PFSK-1 (cell line): Measurements from ENCODE around the gene CDX1.

Experiments
- FOXP2 ChIP-seq: optimal IDR thresholded peaks from 2 replicates; pipeline ENCODE3; 2011; ENCODE audit warnings: borderline replicate concordance, control low read depth, inconsistent platforms; ENCODE audit not compliant: insufficient read depth; ENCODE audit errors: extremely low read length, extremely low read depth
- POLR2AphosphoS5 ChIP-seq: IDR thresholded peaks from 2 replicates; pipeline ENCODE4 v1.6.1; 2012; ENCODE audit warnings: low read depth, mild to moderate bottlenecking, control low read depth, low read length, moderate library complexity
- REST ChIP-seq, 2 experiments: IDR thresholded peaks; 2 replicates each; pipeline versions ENCODE4 v1.6.1 to v1.8.0; 2011 to 2012; ENCODE audit warnings: low read depth in 2 of 2, low read length in 2 of 2, control low read depth in 1 of 2, inconsistent platforms in 1 of 2, mild to moderate bottlenecking in 1 of 2, moderate library complexity in 1 of 2; ENCODE audit not compliant: insufficient read depth in 1 of 2
- SIN3A ChIP-seq: IDR thresholded peaks from 2 replicates; pipeline ENCODE4 v1.6.1; 2012; ENCODE audit warnings: mild to moderate bottlenecking, low read length, moderate library complexity, borderline replicate concordance; ENCODE audit not compliant: insufficient read depth
- TAF1 ChIP-seq: IDR thresholded peaks from 2 replicates; pipeline ENCODE4 v1.6.1; 2012; ENCODE audit warnings: low read length, control low read depth, borderline replicate concordance; ENCODE audit not compliant: insufficient read depth

Gene CDX1

GRCh38 chr5:150206098-150206778 lies 39.7 kb downstream of the CDX1 start:
- TF ChIP-seq FOXP2: no peak
- no peak for TF ChIP-seq POLR2AphosphoS5
- no peak for TF ChIP-seq REST (IDR thresholded peaks at IDR 0.05; ENCODE audit: insufficient read depth in 1 of 2, low read depth in 2 of 2, low read length in 2 of 2)
- no peak for TF ChIP-seq SIN3A
- no peak for TF ChIP-seq TAF1

DNA sequence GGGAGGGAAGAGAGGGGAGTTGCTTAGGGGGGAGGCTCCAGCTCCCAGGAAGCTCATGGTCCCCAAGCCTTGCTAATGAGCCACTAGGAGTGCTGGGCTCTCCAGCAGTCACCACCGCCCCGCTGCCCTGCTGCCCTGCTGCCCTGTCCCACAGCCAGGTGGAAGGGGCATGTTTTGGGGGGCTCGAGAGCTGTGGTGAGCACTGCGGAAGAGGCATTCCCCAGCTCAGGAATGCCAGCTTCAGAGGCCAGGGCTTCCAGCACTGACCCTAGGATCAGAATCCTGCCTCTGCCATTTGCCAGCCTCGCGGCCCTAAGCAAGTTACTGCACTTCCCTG lies 40.2 kb downstream of the CDX1 start:
- TF ChIP-seq FOXP2: no peak
- TF ChIP-seq SIN3A: no peak
- TF ChIP-seq TAF1: no peak
- TF ChIP-seq POLR2AphosphoS5: no peak
- TF ChIP-seq REST (IDR thresholded peaks at IDR 0.05; ENCODE audit: insufficient read depth in 1 of 2, low read depth in 2 of 2, low read length in 2 of 2): no peak

- TF ChIP-seq REST (IDR thresholded peaks at IDR 0.05; ENCODE audit: insufficient read depth in 1 of 2, low read depth in 2 of 2, low read length in 2 of 2): no peak
- no peak for TF ChIP-seq FOXP2
- TF ChIP-seq TAF1: no peak
Measured at GRCh38 chr5:150208187-150209098, 41.9 kb downstream of the CDX1 start.

DNA sequence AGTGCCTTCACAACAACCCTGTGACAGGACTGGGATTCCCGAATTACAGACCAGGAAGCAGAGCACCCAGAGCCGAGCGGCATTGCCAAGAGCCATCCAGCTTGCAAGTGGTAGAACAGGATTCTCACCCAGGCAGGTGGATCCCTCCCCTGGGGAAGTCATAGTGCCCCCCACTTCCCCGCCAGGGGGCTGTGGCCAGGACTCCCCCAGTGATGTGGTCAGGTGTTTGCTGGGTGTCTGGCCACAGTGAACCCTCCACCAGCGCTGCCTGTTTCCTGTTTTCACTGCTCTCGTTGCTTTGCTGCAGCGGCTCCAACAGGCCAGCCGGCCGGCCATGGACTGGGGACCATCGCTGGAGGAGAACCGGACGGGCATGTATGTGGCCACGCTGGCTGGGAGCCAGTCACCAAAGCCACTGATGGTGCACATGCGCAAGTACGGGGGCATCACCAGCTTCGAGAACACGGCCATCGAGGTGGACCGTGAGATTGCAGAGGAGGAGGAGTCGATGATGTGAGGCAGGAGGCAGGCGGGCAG lies 42.6 kb downstream of the CDX1 start:
- TF ChIP-seq SIN3A: no peak
- TF ChIP-seq REST (IDR thresholded peaks at IDR 0.05; ENCODE audit: insufficient read depth in 1 of 2, low read depth in 2 of 2, low read length in 2 of 2): no peak
- no peak for TF ChIP-seq FOXP2
- no peak for TF ChIP-seq POLR2AphosphoS5
- no peak for TF ChIP-seq TAF1
